Endothelial cell (in vitro differentiated cells): ENCODE measurements around the gene CEP128. TPM values are rescaled to one million over a fixed set of nuclear protein-coding genes. Genes with fewer than 3 reads are reported as not detected.

ENCODE experiments used
- DNase-seq: peaks from one replicate; pipeline ENCODE4 v3.0.0; 2021; ENCODE audit warnings: low spot score
- H3K27ac Mint-ChIP-seq: one replicate; pipeline ENCODE4 v1.8.0; 2021; ENCODE audit warnings: mixed read lengths, inconsistent platforms; ENCODE audit not compliant: unreplicated experiment
- H3K27me3 Mint-ChIP-seq: one replicate; pipeline ENCODE4 v1.8.0; 2021; ENCODE audit warnings: mild to moderate bottlenecking, moderate library complexity, mixed read lengths, inconsistent platforms; ENCODE audit not compliant: unreplicated experiment
- H3K36me3 Mint-ChIP-seq: one replicate; pipeline ENCODE4 v1.8.0; 2021; ENCODE audit warnings: mild to moderate bottlenecking, low read depth, mixed read lengths, inconsistent platforms; ENCODE audit not compliant: unreplicated experiment
- H3K4me1 Mint-ChIP-seq: one replicate; pipeline ENCODE4 v1.8.0; 2021; ENCODE audit warnings: mild to moderate bottlenecking, mixed read lengths, inconsistent platforms; ENCODE audit not compliant: unreplicated experiment
- H3K4me3 Mint-ChIP-seq: one replicate; pipeline ENCODE4 v1.8.0; 2021; ENCODE audit warnings: mild to moderate bottlenecking, mixed read lengths, inconsistent platforms; ENCODE audit not compliant: unreplicated experiment
- H3K9me3 Mint-ChIP-seq: one replicate; pipeline ENCODE4 v1.8.0; 2021; ENCODE audit warnings: mixed read lengths, inconsistent platforms; ENCODE audit not compliant: unreplicated experiment
- CTCF ChIP-seq: fragments of 200-600 bp; sonication (generic); IDR thresholded peaks from one replicate; pipeline ENCODE4 v1.5.0; 2021; ENCODE audit warnings: antibody characterized with exemption; ENCODE audit not compliant: unreplicated experiment
- total RNA-seq: library from RNA; stranded (reverse); fragmentation: NEBNext Ultra II Directional; extraction: Animal tissue kit (Norgen Biotek cat#: 25700); gene quantifications from one replicate; pipeline ENCODE4 v1.2.1, GENCODE V29; 2021; ENCODE audit not compliant: unreplicated experiment

Gene CEP128
- total RNA-seq, 1 donor from 2014 or later, result 10.4 TPM

GRCh38 chr14:80762641-80763228 is 178.8 kb downstream of the CEP128 start:
- TF ChIP-seq CTCF, result no peak
- H3K9me3 Mint-ChIP-seq, result no peaks in the 10 kb centered on the region
- H3K36me3 Mint-ChIP-seq, result no peaks in the 10 kb centered on the region
- DNase-seq, result no peak
- H3K4me3 Mint-ChIP-seq, result no peak overlapping the region
- no peaks in the 10 kb centered on the region for H3K27me3 Mint-ChIP-seq
- no peak overlapping the region for H3K27ac Mint-ChIP-seq
- H3K4me1 Mint-ChIP-seq, result no peaks in the 10 kb centered on the region

GRCh38 chr14:80754696-80755095 is 186.8 kb downstream of the CEP128 start:
- Mint-ChIP-seq H3K27me3 (no peaks in the 10 kb centered on the region), H3K27ac (no peak overlapping the region), H3K4me3 (no peak overlapping the region), H3K4me1 (no peaks in the 10 kb centered on the region), H3K9me3 (no peaks in the 10 kb centered on the region), H3K36me3 (no peaks in the 10 kb centered on the region)
- no peak for TF ChIP-seq CTCF
- DNase-seq, result no peak

GRCh38 chr14:80751285-80751684 is 190.3 kb downstream of the CEP128 start:
- Mint-ChIP-seq H3K9me3 (no peaks in the 10 kb centered on the region), H3K27me3 (no peaks in the 10 kb centered on the region), H3K27ac (no peak overlapping the region)

GRCh38 chr14:80726211-80726610 is 215.3 kb downstream of the CEP128 start:
- no peaks in the 10 kb centered on the region for H3K27me3 Mint-ChIP-seq
- no peak for TF ChIP-seq CTCF
- H3K4me3 Mint-ChIP-seq, result no peak overlapping the region
- H3K9me3 Mint-ChIP-seq, result no peaks in the 10 kb centered on the region
- no peaks in the 10 kb centered on the region for H3K36me3 Mint-ChIP-seq
- H3K4me1 Mint-ChIP-seq, result no peaks in the 10 kb centered on the region
- H3K27ac Mint-ChIP-seq, result no peak overlapping the region
- DNase-seq, result no peak

More at GRCh38 chr14:80751285-80751684, 190.3 kb downstream of the CEP128 start:
- DNase-seq, result no peak
- TF ChIP-seq CTCF, result no peak
- no peaks in the 10 kb centered on the region for H3K36me3 Mint-ChIP-seq
- H3K4me1 Mint-ChIP-seq, result no peaks in the 10 kb centered on the region
- no peak overlapping the region for H3K4me3 Mint-ChIP-seq

- Mint-ChIP-seq H3K9me3 (no peaks in the 10 kb centered on the region), H3K36me3 (no peaks in the 10 kb centered on the region), H3K27ac (no peak overlapping the region), H3K4me3 (no peak overlapping the region), H3K4me1 (peaks cover 3% of the 10 kb centered on the region), H3K27me3 (no peaks in the 10 kb centered on the region)
- no peak for DNase-seq
- TF ChIP-seq CTCF, result no peak
These were observed 222.6 kb downstream of the CEP128 start for GRCh38 chr14:80718940-80719339.
